SH-SY5Y (cell line): ENCODE data around the gene HOXB6.

Experiments used
- GATA2 ChIP-seq: IDR thresholded peaks from 2 replicates; pipeline ENCODE4 v1.6.1; 2011; ENCODE audit warnings: mild to moderate bottlenecking, low read depth, low read length
- GATA3 ChIP-seq: IDR thresholded peaks from 2 replicates; pipeline ENCODE4 v1.6.1; 2011; ENCODE audit warnings: low read depth, mild to moderate bottlenecking, low read length, moderate library complexity

DNA sequence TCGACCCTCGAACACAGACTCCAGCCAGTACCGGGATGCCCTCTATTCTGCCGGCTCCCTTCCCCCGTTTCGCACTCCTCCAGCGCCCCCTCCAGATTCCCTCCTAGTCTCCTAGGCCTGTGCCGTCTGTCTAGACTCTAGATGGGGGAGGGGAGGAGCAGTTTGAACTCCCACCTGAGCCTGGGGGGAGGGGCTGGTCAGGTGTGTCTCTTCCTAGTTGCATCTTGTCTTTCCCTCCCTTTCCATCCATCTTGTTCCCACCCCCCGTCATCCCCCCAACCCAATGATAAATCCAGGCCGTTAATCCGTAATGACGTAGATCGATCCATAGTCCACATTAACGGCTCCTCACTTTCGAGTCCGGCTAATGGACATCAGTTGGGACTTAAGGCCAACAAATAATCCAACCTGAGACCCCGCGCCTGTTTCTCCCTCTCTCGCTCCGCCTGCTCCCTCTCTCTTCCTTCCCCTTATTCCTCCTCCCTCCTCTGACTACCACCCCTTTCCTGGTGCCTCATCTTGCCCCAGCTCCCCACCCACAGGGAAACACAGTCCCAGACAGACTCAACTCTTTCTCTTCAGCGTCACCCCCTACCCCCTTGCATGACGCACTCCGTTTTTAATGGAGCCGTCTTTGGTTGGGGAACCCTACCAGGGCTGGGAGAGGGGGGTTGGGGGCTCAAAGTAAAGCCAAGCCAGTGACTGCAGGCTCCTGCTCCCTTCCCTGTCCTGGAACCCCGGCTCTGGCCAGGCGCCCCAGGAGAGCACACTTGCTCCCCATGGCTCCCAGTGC lies 7.9 kb downstream of the HOXB6 start:
- TF ChIP-seq GATA2: no peak
- no peak for TF ChIP-seq GATA3
